GM18858 (cell line): ENCODE measurements around the gene DAB2IP.
"Not testable (repeated sequence)": the region's sequence is repeated elsewhere in the genome, so short reads cannot be mapped to it uniquely, and the experiment has no call there.

Experiments
- ATAC-seq: cut with Tn5 transposase; IDR thresholded peaks from one replicate; pipeline ENCODE4 v1.9.1; 2021; ENCODE audit not compliant: unreplicated experiment

DAB2IP gene

DNA sequence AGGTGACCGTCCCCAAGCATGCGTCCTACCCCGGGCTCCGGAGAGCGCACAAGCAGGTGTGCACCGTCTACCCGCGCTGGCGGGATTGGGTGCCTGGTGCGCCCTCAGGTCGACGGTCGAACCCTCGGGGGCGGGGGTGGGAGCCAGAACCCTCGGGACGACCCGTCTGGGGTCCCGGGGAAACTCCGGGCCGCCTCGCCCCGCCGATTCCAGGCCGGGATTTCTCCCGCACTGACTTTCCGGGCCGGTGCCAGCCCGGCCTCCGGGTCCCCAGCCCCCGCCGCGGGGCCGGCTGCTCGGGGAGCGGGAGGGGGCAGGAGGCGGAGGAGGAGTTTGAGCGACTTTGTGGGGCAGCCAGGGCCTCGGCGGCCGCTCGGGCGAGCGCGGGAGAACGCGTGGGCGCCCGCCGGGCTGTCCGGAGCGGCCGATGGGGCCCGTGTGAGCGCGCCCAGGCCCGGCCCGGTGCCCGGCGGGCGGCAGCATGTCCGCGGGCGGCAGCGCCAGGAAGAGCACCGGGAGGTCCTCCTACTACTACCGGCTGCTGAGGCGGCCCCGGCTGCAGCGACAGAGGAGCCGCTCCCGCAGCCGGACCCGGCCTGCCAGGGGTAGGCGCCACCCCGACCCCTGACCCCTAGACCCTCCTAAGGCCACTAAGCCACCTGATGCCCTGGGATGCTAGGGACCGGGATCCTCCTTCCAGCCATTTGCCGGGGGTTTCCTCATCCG is at the start of gene DAB2IP:
Gene DAB2IP (plus strand): TSS at position 340 of the 726 bp plus-strand sequence. CDS start 142 bp downstream, at position 482.
- no peak for ATAC-seq

DNA sequence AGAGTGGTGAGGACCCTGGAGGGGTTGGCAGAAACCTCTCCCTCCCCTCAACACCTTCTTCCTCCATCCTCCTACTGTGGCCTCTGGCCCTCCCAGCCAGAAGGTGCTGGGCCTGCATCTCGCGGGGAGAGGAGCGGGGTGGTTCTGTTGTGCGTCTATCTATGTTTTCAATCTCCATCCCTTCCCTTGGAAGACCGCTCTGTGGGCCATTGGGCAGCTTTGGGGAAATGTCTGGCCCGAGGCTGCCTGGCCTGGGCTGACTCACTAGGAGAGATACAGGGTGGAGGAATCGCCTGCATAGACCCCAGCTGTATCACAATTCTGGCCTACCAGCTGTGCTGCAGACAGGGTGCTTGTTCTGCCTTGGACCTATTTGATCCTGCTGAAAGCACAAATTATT is 48.4 kb upstream of the DAB2IP start:
- ATAC-seq: no peak

DNA sequence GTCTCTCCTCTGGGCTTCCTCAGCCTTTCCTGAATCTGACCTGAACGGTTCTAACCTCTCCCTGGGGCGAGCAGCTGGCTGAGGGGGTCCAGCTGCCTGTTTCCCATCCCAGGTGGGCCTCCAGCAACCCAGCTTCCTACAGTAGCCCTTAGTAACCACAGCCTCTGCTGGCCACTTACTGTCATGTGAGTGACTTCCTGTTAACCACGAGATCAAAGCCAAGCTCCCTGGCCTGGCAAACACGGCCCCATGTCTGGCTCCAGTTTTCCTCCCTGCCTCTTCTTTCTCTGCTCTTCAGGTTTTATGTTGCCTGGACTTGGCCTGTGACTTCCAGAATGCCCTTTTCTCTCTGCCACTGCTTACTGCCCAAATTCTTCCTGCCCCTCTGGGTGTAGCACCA is 47.2 kb upstream of the DAB2IP start:
- no peak for ATAC-seq

DNA sequence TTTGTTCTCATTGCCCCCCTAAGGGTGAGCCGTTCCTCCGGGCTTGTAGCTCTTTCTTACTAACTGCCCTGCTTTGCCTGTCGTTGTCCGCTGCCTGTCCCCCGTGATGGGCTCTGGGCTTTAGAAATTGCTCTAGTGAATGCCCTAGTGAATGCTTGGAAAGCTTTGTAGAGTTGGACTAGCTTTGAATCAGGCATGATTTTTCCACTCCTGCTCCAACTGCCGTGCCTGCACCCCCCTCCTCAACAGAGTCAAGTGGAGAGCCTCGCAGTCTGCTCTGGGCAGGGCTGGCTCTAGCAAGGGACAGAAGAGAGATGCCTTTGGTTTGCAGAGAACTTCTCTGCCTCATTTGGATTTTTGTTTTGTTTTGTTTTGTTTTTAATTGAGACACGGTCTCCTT is 46.8 kb upstream of the DAB2IP start:
- no peak for ATAC-seq

DNA sequence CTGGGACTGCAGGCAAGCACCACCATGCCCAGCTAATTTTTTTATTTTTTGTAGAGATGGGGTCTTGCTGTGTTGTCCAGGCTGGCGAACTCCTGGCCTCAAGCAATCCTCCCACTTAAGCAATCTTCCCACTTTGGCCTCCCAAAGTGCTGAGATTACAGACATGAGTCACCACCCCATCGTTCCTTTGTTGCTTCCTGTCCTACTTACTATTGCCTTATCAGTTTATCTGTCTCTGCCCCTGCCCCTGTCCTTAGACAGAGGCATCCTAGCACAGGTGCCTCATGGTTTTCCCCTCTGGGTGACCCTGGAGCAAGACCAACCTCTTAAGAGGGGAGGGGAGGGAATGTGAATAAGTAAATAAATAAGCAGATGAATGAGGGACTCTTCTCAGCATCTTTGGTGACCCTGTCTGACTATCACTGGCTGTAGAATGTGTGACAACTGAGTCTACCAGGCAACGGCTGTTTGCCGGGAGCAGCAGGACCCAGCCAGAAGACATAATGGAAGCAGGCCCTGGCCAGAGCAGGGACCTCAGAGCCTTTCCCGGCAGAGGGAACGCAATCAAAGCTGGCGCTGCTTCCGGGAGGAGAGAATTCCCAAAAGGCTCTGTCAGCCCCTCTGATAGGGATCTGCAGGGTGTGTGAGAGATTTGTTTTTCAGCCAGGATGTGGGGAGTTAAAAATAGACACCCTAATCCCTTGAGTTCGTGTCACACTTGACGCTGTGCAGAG is 43.8 kb upstream of the DAB2IP start:
- ATAC-seq: no peak

DNA sequence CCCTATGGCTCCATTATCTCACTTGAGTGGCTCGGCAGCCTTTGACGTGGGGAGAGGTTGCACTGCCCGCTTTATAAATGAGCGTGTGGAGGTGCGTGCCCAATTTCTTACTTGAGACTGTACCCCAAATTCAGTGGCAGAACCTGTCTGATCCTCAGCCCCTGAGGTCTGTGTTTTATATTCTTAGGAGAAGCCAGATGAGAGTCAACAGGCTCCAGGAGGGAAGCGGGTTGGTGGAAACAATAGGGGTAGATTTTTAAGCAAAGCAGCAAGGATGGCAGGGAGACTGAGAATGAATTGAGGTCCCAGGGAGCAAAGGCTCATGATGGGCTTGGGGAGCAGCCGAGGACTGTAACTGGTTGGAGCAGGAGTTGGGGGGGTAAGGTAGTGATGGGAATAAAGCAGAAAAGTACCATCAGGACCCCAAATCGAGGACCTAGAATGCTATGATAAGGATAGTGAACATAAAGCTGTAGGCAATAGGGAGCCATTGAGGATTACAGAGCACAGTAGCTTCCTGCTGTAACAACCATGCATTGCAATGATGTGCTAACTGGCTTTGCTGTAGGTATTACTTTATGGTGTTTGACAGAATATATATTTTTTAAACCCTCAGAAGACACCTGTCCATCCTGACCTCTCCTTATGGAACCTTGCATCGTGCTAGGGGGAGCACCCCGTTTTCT is 43.1 kb upstream of the DAB2IP start:
- ATAC-seq: no peak

DNA sequence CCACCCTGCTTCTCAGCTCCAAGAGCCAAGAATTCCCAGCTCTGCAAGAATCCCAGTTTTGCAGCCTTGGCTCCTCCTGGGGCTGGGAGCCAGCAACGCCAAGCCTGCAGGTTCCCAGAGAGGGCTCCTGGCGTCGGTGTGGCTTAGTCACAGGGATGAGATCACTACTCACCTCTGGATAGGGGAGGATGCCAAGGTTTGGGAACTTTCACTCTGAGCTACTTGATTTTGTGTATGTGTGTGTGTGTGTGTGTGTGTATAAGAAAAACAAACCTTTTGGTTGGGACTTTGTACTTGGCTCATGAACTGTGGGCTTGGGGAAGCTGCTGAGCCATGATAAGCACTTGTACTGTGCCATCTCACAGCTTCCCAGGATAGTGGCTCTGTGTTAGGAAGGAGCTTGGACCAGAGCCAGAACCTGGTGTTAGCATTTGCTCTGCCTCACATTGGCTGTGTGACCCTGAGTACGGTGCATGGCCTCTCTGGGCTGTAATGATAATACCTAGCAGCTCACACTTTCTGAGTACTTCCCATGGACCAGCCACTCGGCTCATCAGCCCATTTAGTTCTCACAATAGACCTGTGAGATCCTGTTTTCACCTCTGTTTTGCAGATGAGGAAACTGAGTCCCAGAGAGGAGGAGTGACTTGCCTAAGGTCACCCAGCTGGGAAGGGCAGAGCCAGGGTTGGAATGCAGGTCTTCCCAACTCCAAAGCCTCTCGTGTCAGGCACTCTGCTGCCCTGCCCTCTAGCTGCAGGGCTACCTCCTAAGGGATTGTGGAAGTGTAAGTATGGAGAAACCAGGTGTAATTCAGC is 41.4 kb upstream of the DAB2IP start:
- no peak for ATAC-seq

DNA sequence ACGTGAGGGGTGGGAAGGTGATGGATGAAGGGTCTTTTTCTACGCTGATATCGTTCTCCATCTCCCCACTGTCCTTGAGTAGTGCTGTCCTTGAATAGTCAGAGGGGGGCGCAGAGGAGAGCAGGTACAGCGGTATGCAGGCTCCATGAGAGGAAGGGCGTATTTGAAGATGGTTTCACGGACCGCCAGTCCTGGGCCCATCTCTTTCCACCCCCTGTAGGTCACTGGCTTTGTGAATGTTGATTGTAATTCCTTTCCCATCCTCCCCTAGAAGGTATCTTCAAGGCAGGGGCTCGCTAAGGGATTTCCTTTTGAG is 40.8 kb upstream of the DAB2IP start:
- ATAC-seq: no peak

DNA sequence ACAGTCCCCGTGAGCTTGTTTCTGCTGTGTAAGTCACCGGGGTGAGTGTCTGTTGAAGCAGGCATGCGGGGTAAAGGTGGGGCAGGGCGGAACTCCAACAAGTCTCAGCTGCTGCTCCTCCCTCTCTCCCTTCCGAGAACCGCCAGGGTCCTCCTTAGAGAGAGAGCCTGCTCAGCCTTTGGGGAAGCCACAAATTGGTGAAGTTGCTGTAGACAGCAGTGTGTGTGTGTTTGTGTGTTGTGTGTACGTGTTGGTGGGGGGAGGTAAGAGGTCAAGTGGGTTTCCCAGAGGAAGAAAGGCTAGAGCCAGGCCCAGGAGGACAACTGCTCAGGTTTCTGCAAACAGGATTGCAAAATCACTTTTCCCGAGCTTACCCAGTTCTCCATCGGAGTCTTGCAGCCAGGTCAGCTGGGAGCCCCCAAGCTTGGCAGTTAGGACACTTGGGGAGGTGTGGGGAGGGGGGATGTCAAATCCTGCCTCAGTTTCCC is 38.9 kb upstream of the DAB2IP start:
- ATAC-seq: no peak

DNA sequence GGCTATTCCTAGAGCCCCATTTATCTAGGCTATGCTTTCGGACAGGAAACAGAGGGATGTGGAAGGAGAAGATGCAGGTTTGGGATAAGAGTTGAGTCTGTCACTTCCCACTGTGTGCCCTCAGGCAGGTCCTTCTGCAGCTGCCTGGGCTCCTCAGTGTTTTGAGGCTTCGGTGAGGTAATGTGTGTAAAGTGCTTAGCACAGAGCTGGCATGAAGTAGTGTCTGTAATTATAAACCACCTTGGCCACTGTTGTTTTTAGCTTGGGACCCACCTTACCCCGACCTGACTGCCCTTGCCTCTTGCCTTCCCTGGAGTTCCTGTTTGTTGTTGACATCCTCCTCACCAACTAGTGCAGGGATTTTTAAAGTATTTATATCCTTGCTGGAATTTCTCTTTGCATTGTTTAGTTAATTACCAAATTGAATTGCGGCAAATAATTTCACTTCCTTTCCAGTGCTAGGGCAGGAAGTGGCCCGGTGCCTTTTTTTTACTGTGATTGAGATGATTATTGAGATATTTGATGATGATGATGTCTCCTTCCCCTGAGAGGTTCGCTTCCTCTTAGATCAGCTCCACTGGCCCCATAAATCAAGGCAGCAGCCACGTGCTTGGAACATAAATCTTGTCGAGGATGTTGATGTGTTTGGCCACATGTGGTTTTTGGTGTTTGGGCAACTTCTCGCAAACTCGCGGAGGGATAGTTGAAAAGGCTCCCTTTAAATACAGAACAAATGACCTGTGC is 38.3 kb upstream of the DAB2IP start:
- no peak for ATAC-seq

DNA sequence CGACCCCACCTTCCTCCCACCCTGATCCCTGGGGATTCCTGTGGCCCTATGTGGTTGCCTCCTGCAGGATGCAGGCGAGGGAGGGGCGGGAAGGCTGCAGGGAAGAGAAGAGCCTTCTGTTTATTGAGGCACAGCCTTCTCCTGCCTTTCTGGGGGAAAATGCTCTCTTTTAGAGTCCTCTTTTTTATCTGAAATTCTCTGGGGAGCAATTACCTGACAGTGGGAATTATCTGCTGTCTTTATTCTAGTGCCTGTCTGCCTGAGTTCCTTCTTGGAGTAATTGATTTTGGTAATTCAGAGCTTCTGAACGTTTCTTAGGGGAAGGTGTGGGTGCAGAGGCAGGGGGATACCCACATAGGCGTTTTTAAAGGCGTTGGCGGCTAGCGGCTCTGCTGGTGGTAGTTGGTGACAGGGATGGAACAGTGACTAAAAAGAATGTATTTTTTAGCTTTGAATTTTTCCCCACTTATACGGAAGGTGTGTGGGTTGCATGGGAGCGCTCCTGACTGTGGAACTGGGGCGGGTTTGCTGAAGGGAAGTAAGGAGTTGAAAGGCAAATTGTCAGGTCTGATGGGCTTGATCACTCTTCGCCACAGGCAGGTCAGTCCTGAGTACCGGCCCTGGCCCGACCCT is 35.2 kb upstream of the DAB2IP start:
- ATAC-seq: no peak

DNA sequence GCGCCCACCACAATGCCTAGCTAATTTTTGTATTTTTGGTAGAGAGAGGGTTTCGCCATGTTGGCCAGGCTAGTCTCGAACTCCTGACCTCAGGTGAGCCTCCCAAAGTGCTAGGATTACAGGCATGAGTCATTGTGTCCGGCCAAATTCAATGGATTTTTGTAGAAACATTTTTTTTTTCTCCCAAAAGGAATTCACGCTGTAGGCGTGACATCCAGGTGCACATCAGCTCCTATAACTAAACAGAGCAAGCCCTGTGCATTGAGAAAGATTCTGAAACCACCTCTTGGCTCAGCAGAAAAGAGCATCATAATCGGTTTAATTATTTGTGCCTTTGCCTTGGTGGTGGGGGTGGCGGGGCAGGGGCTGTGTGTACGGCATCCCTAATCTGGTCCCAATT is 32.9 kb upstream of the DAB2IP start:
- no peak for ATAC-seq

DNA sequence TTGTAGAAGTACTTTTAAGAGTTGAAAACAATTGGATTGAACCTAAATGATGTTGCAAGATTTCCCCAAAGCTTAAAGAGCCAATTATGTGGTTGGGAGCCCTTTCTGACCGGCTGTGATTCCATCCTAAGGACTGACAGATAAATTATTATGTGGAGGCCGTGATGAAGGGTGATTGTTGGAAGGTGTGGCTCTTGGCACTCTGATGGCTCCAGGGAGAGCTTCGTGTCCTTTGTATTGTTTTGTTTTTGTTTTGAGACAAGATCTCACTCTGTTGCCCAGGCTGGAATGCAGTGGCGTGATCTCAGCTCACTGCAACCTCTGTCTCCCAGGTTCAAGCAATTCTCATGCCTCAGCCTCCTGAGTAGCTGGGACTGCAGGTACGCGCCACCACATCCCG is 32.5 kb upstream of the DAB2IP start:
- not testable (repeated sequence) for ATAC-seq

DNA sequence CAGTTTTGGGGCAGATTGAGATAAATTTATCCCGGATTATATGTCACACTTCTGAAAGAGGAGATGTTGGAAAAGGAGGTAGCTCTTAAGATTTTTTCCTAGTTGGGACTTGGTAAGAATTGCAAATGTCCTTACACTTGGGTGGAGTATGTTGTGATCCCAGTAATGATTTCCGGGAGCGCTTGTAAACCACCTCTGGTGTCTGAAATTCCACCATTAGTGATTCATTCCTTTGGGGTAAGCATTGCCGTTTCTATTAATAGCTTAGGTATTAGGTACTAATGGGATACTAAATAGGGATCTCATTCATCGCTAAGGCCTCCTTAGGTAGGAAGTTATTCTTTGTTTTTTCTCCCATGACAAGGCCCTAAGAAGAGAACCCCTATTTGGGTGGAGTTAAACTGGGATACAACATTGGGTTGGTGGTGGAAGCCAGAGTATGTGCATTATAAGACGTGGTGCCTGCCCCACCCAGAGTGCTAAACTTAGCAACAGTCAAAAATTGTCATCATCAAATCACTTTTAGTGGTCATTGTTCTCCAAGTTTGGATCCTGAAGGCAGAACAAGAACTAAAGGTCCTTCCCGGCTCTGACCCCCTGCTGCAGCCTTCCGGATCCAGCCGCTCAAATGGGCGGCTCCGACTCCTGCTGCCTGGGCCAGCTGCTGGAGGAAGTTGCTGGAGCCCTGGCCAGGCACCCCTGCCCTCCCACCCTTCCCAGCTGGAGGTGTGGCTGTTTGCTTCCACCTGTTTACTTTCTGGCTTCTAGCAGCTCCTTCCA is 31.7 kb upstream of the DAB2IP start:
- ATAC-seq: no peak

DNA sequence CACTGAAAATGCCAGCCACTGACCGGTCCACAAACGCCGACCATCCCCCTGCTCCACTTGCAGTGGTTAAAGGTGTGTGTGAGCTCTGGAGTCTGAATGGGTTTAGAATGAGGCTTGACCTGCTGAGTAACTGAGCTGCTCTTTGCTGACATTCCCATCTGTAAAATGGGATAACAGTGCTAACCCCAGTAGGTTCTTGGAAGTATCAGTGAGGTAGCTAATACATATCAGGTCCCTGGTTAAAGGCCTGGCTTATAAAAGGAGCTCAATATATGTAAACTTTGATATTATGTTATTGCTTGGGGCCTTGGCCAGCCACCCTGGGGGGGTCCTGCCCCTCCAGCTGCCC is 31.1 kb upstream of the DAB2IP start:
- ATAC-seq: no peak

DNA sequence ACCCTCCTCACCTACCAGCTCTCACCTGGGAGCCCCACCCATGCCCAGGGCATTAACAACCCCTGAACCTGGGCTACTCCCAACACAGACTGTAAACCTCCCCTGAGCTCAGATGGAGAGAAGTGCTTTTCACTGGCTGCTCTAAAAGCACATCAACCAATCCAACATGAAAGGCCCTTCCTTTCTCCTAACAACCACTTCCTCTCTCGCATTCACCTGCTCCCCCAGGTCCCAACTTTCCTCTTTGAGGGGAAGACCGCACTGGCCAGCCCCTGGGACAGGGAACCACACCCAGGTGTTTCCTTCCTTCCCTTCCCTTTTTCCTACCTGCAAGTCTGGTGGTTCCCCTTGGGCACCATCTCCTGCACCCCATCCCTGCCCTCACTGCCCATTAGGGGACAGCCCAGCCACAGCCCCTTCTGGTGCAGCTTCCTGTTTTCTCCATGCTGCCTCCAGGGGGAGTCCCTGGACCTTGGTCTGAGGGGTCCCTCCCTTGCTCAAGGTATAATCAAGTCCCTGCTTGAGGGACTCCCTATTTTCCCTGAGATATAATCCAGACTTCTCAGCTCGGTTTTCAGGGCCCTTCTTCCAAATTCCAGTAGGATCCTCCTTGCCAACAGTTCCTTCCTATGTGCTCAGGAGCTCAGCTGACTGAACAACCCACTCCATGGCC is 30.5 kb upstream of the DAB2IP start:
- ATAC-seq: no peak

DNA sequence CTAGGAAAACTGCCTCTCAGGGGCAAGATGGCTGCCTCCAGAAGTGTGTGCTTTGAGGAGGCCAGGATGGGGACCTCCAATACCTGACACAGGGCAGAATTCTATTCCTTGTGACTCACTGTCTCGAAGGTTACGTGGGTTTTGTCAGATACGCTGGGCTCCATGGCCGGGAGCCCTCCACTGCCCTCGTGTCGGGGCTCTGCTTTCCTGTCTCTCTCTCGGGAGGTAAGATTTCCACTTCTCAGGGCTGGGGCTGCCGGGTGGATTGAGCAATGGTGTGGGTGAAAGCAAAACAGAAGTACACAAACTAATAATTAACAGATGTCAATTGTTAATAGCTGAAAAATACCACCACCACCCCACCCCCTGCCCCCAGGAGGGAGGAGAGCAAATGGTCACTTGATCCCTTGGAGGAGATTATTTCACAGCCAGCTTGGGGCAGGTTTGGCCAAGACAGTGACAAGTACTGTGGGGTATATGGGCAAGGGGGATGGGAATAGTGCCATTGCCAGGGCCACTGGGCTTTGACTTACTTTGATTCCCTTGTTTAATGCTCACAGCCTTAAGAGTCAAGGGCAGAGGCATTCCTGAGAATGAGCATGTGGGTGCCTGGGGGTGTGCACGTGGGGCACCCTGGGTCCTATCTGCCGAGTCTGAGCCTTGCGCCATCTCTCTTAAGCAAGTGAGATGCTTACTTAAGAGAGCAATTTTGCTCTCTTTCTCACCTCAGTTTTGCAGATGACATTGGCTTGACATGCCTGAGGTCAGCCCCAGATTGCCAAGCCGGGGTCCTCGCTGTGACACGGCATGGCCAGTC is 28.8 kb upstream of the DAB2IP start:
- ATAC-seq: no peak

DNA sequence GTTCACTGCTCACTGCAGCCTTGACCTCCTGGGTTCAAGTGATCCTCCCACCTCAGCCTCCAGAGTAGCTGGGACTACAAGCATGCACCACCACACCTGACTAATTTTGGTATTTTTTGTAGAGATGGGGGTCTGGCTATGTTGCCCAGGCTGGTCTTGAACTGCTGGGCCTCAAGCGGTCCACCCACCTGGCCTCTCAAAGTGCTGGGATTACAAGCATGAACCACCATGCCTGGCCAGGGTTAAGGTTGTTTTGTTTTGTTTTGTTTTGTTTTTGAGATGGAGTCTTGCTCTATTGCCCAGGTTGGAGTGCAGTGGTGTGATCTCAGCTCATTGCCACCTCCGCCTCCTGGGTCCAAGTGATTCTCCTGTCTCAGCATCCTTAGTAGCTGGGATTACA is 28.0 kb upstream of the DAB2IP start:
- ATAC-seq: not testable (repeated sequence)
